Upper lobe of right lung (tissue), 1 donor: ENCODE measurements around the gene POLR1D. TPM values are rescaled to one million over a fixed set of nuclear protein-coding genes. Genes with fewer than 3 reads are reported as not detected.

Experiments
- ATAC-seq: fragments of 200-7000 bp; cut with Tn5 transposase; one replicate; pipeline ENCODE4 v1.9.1; 2020; ENCODE audit warnings: mild to moderate bottlenecking, moderate library complexity
- DNase-seq: peaks from one replicate; pipeline ENCODE4 v3.0.0-alpha.2; 2020
- H3K27ac ChIP-seq: fragments of 200-600 bp; one replicate; pipeline ENCODE4 v1.8.0; 2022
- H3K27me3 ChIP-seq: fragments of 200-600 bp; one replicate; pipeline ENCODE4 v1.8.0; 2022; ENCODE audit warnings: mild to moderate bottlenecking
- H3K36me3 ChIP-seq: fragments of 200-600 bp; one replicate; pipeline ENCODE4 v1.8.0; 2022
- H3K4me1 ChIP-seq: fragments of 200-600 bp; one replicate; pipeline ENCODE4 v1.8.0; 2022
- H3K4me3 ChIP-seq: fragments of 200-600 bp; one replicate; pipeline ENCODE4 v1.8.0; 2022; ENCODE audit warnings: mild to moderate bottlenecking
- H3K9me3 ChIP-seq: fragments of 200-600 bp; one replicate; pipeline ENCODE4 v1.8.0; 2022
- intact Hi-C: fragments of 100-400 bp; cut with DNase I; formaldehyde crosslinking; loops from one replicate; pipeline ENCODE4 v1.11.0; 2022
- total RNA-seq: library from RNA; stranded (reverse); fragmentation: NEBNext Ultra II Directional; extraction: Animal tissue kit (Norgen Biotek cat#: 25700); gene quantifications from one replicate; pipeline ENCODE4 v1.2.1, GENCODE V29; 2021
- TF ChIP-seq, protein P1 (sequence below): fragments of 200-600 bp; IDR thresholded peaks from one replicate; pipeline ENCODE4 v1.8.0; 2022; ENCODE audit warnings: antibody characterized with exemption
- donor health status: DM: no; HTN: yes; CAD: no; lungs with severe emphysema.

Gene POLR1D
- total RNA-seq, 1 donor from 2014 or later = 114 TPM

DNA sequence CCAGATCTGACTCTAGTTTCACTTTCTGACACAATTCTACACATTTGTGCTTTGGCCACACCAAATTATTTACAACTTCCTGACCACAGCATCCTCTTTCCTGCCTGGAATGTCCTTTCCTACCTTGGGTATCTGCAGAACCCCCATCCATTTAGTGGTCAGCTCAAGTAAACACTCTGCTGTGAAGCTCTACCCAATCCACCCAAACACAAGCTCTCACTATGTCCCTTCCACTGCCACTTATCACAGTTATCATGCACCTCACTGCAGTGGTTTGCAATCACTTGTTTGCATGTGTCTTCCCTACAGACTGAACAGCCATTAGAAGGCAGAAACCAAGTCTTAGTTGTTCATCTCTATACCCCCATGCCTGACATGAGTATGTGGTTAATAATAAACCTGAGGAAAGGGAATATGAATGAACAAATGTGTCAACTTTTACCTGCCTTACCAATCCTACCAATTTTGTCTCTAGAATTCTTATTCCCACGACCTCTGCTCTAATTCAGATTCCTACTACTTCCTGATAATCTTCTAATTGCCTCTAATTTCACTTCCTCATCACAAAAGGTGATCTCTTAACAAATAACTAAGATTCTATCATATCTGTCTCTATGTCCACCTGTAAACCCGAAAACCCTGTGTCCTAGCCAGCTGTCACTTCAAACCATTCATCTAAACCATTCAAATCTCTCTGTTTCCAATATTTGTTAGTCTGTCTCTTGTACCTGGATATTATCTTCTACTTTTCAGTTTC, 26.5 kb upstream of the POLR1D start:
- ATAC-seq = no peak
- TF ChIP-seq, protein P1, sequence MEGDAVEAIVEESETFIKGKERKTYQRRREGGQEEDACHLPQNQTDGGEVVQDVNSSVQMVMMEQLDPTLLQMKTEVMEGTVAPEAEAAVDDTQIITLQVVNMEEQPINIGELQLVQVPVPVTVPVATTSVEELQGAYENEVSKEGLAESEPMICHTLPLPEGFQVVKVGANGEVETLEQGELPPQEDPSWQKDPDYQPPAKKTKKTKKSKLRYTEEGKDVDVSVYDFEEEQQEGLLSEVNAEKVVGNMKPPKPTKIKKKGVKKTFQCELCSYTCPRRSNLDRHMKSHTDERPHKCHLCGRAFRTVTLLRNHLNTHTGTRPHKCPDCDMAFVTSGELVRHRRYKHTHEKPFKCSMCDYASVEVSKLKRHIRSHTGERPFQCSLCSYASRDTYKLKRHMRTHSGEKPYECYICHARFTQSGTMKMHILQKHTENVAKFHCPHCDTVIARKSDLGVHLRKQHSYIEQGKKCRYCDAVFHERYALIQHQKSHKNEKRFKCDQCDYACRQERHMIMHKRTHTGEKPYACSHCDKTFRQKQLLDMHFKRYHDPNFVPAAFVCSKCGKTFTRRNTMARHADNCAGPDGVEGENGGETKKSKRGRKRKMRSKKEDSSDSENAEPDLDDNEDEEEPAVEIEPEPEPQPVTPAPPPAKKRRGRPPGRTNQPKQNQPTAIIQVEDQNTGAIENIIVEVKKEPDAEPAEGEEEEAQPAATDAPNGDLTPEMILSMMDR = no peak
- H3K4me1 ChIP-seq = peaks cover 7% of the 10 kb centered on the region
- intact Hi-C loops = no loop called here
- DNase-seq = no peak
- no peaks in the 10 kb centered on the region for H3K27me3 ChIP-seq
- no peaks in the 10 kb centered on the region for H3K9me3 ChIP-seq
- no peak overlapping the region for H3K27ac ChIP-seq
- no peaks in the 10 kb centered on the region for H3K36me3 ChIP-seq
- H3K4me3 ChIP-seq = no peak overlapping the region

DNA sequence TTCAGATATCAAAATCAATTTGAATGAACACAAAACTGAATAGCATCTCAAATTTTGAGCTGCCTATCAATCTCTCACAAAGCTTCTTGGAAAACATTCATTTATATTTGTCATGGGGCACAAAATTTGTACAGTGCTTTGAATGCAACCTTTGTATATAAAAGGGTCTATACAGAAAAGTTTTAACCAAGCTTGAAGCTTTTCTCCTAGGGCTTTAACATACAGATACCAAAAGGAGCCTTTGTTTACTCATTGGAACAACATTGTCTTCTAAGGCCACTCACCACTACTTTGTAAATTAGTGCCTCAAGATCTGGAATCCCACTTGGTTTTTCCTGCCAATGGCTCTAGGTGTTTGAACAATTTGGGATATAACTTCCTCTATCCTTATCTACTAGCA, 22.6 kb upstream of the POLR1D start:
- peaks cover 7% of the 10 kb centered on the region for H3K4me1 ChIP-seq

DNA sequence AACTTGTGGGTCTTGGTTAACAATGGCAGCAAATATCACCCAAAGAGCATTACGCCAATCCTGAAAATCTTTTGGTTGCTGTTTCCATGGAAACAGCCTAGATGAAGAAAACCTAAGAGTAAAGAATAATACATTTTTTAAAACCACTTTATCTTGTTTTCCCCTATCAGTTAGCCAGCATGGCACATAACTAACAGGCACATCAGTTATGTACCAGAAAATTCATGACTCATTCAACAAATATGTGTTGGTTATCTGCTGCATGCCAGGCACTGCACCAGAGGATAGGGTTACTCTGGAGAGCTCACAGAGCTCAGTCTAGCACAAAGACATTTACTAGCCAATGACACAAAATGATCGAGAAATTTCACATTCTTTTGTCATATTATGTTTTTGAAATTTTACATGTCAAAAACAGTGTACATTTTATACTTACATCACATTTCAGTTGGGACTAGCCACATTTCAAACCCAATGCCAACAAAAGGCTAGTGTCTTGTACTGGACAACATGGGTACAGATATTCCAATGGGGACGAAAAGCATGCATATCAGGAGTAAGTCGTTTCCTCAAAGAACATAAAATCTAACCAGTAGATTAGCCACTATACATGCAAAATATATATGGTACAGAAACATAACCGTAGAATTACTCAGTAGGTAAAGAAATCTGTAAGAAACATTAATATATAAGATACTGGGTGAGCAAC, 21.7 kb upstream of the POLR1D start:
- no peaks in the 10 kb centered on the region for H3K9me3 ChIP-seq
- peak; percentile 68 for ATAC-seq
- no peak overlapping the region for H3K4me3 ChIP-seq
- no peak for DNase-seq
- TF ChIP-seq, protein P1 = no peak
- intact Hi-C loops = no loop called here
- no peaks in the 10 kb centered on the region for H3K27me3 ChIP-seq
- H3K27ac ChIP-seq = no peak overlapping the region
- H3K36me3 ChIP-seq = no peaks in the 10 kb centered on the region
- peaks cover 3% of the 10 kb centered on the region for H3K4me1 ChIP-seq

More for the DNA sequence above, 22.6 kb upstream of the POLR1D start:
- Histone ChIP-seq H3K36me3 (no peaks in the 10 kb centered on the region), H3K27ac (no peak overlapping the region), H3K27me3 (no peaks in the 10 kb centered on the region), H3K4me3 (no peak overlapping the region), H3K9me3 (no peaks in the 10 kb centered on the region)
- intact Hi-C loops = no loop called here
- DNase-seq (no peak), ATAC-seq (no peak)
- TF ChIP-seq, protein P1 = no peak

DNA sequence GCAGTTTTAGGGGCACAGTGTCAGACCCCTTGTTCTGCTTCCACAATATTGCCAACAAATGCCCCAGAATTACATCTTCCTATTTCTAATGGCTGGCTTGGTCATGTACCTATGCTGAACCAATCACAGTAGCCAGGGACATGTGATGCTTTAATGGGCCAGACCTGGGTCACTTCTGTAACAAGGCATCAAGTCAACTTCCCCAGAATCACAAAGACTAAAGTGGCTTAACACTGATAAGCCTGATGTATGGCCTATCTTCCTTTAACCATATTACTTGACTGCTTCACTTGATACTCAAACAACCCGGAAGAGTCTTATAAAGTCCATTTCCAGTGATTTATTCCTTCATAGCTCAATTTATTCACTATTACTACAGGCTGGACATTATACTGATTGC, 21.0 kb upstream of the POLR1D start:
- TF ChIP-seq, protein P1 = no peak
- Histone ChIP-seq H3K27me3 (no peaks in the 10 kb centered on the region), H3K27ac (no peak overlapping the region), H3K9me3 (no peaks in the 10 kb centered on the region), H3K36me3 (no peaks in the 10 kb centered on the region), H3K4me3 (no peak overlapping the region), H3K4me1 (no peaks in the 10 kb centered on the region)
- DNase-seq (no peak), ATAC-seq (no peak)
- intact Hi-C loops = no loop called here

DNA sequence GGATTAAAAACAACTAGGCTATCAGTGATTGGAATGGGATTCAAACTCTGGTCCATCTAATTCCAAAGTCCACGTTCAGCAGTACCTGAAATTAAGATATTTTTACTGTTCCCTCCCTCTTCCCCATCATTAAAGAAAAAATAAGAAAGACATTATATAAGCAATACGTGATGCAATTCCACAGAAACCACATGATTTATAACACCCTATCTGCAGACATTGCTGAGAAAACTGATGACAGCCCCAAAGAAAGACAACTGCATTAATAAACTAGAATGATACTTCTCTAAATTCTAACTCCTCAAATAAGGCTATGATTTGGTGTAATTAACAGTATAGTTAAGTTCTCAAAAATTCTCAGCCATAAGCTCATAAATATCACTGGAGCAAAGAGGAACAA, 20.5 kb upstream of the POLR1D start:
- ATAC-seq (no peak), DNase-seq (no peak)
- TF ChIP-seq, protein P1 = no peak
- Histone ChIP-seq H3K36me3 (no peaks in the 10 kb centered on the region), H3K9me3 (no peaks in the 10 kb centered on the region), H3K4me1 (no peaks in the 10 kb centered on the region), H3K4me3 (no peak overlapping the region), H3K27ac (no peak overlapping the region), H3K27me3 (no peaks in the 10 kb centered on the region)
- intact Hi-C loops = no loop called here
